Central memory CD8-positive, alpha-beta T cell (primary cell): ENCODE data around the gene NPIPA1.
"Not testable (repeated sequence)": the region's sequence is repeated elsewhere in the genome, so short reads cannot be mapped to it uniquely, and the experiment has no call there.

Source experiments
- ATAC-seq: fragments of 150-1000 bp; cut with Tn5 transposase; replicated peaks from 2 replicates; pipeline ENCODE4 v1.10.0; 2022; ENCODE audit warnings: mild to moderate bottlenecking, moderate FRiP score, moderate number of reproducible peaks; ENCODE audit not compliant: poor library complexity, severe bottlenecking; ENCODE audit errors: extremely low read depth
- DNase-seq, 2 donors: peaks; one replicate each; pipeline ENCODE4 v3.0.0; 2021; ENCODE audit warnings: low spot score in 2 of 2
- H3K27ac Mint-ChIP-seq: one replicate; pipeline ENCODE4 v1.8.0; 2022; ENCODE audit warnings: low read depth, mild to moderate bottlenecking, moderate library complexity, mixed read lengths
- H3K27me3 Mint-ChIP-seq: one replicate; pipeline ENCODE4 v1.8.0; 2022; ENCODE audit warnings: mixed read lengths
- H3K36me3 Mint-ChIP-seq: one replicate; pipeline ENCODE4 v1.8.0; 2022; ENCODE audit warnings: mild to moderate bottlenecking, moderate library complexity, mixed read lengths; ENCODE audit not compliant: insufficient read depth
- H3K4me1 Mint-ChIP-seq: one replicate; pipeline ENCODE4 v1.8.0; 2022; ENCODE audit warnings: mixed read lengths
- H3K4me3 Mint-ChIP-seq: one replicate; pipeline ENCODE4 v1.8.0; 2022; ENCODE audit warnings: mild to moderate bottlenecking, moderate library complexity, mixed read lengths
- H3K9me3 Mint-ChIP-seq: one replicate; pipeline ENCODE4 v1.8.0; 2022; ENCODE audit warnings: mixed read lengths

The NPIPA1 gene

GRCh38 chr16:14974656-14975417 is 37.6 kb downstream of the NPIPA1 start, which contains the start of gene PDXDC1:
Gene PDXDC1, plus strand, starts transcription at chr16:14975026. Its CDS starts 174 bp downstream, at chr16:14975200.
- DNase-seq: peak; percentile 99 to 100
- H3K27me3 Mint-ChIP-seq, H3K9me3 Mint-ChIP-seq: not testable (repeated sequence)
- ATAC-seq: peak; percentile 96
- H3K27ac Mint-ChIP-seq: peak within 1 kb of the TSS; percentile 88
- peaks cover 23% of the 10 kb centered on the region for H3K4me1 Mint-ChIP-seq
- peaks cover 12% of the 10 kb centered on the region for H3K36me3 Mint-ChIP-seq
- peak within 1 kb of the TSS; percentile 89 for H3K4me3 Mint-ChIP-seq

- Mint-ChIP-seq H3K27ac (peak overlapping the region; percentile 88), H3K4me1 (peaks cover 27% of the 10 kb centered on the region), H3K36me3 (peaks cover 12% of the 10 kb centered on the region), H3K4me3 (peak overlapping the region; percentile 89)
- DNase-seq: peak; percentile 56 to 59
- H3K9me3 Mint-ChIP-seq, H3K27me3 Mint-ChIP-seq: not testable (repeated sequence)
- ATAC-seq: peak; percentile 46
These were observed 38.4 kb downstream of the NPIPA1 start for GRCh38 chr16:14975418-14976194.

GRCh38 chr16:14976971-14977736 is 39.9 kb downstream of the NPIPA1 start:
- Mint-ChIP-seq H3K4me1 (peaks cover 43% of the 10 kb centered on the region), H3K4me3 (peak overlapping the region; percentile 89), H3K36me3 (peaks cover 14% of the 10 kb centered on the region)
- not testable (repeated sequence) for H3K9me3 Mint-ChIP-seq, DNase-seq, H3K27me3 Mint-ChIP-seq, H3K27ac Mint-ChIP-seq, ATAC-seq

GRCh38 chr16:14978281-14978680 is 41.0 kb downstream of the NPIPA1 start:
- DNase-seq, H3K9me3 Mint-ChIP-seq, ATAC-seq, H3K27me3 Mint-ChIP-seq, H3K27ac Mint-ChIP-seq, H3K4me3 Mint-ChIP-seq: not testable (repeated sequence)
- Mint-ChIP-seq H3K4me1 (peaks cover 45% of the 10 kb centered on the region), H3K36me3 (peaks cover 14% of the 10 kb centered on the region)

- peaks cover 14% of the 10 kb centered on the region for H3K36me3 Mint-ChIP-seq
- H3K27ac Mint-ChIP-seq, ATAC-seq, H3K4me3 Mint-ChIP-seq, DNase-seq, H3K27me3 Mint-ChIP-seq, H3K9me3 Mint-ChIP-seq: not testable (repeated sequence)
- H3K4me1 Mint-ChIP-seq: peaks cover 45% of the 10 kb centered on the region
These were observed 41.7 kb downstream of the NPIPA1 start for GRCh38 chr16:14978908-14979307.

- H3K27me3 Mint-ChIP-seq, H3K4me3 Mint-ChIP-seq, DNase-seq, ATAC-seq, H3K27ac Mint-ChIP-seq, H3K9me3 Mint-ChIP-seq: not testable (repeated sequence)
- Mint-ChIP-seq H3K36me3 (peaks cover 20% of the 10 kb centered on the region), H3K4me1 (peaks cover 49% of the 10 kb centered on the region)
These were observed 44.0 kb downstream of the NPIPA1 start for GRCh38 chr16:14981234-14981633.

GRCh38 chr16:14982521-14982920 is 45.3 kb downstream of the NPIPA1 start:
- H3K9me3 Mint-ChIP-seq, H3K27me3 Mint-ChIP-seq, DNase-seq, H3K4me3 Mint-ChIP-seq, ATAC-seq, H3K27ac Mint-ChIP-seq: not testable (repeated sequence)
- Mint-ChIP-seq H3K4me1 (peaks cover 39% of the 10 kb centered on the region), H3K36me3 (peaks cover 24% of the 10 kb centered on the region)

- H3K36me3 Mint-ChIP-seq: peaks cover 34% of the 10 kb centered on the region
- not testable (repeated sequence) for H3K27ac Mint-ChIP-seq, H3K9me3 Mint-ChIP-seq
These were observed 50.8 kb downstream of the NPIPA1 start for GRCh38 chr16:14988092-14988491.

GRCh38 chr16:14988661-14989191 is 51.5 kb downstream of the NPIPA1 start:
- not testable (repeated sequence) for H3K27ac Mint-ChIP-seq, H3K9me3 Mint-ChIP-seq, H3K27me3 Mint-ChIP-seq, DNase-seq, ATAC-seq
- H3K4me3 Mint-ChIP-seq: peak overlapping the region; percentile 36
- H3K4me1 Mint-ChIP-seq: peaks cover 42% of the 10 kb centered on the region
- peaks cover 34% of the 10 kb centered on the region for H3K36me3 Mint-ChIP-seq

More at GRCh38 chr16:14988092-14988491, 50.8 kb downstream of the NPIPA1 start:
- peaks cover 38% of the 10 kb centered on the region for H3K4me1 Mint-ChIP-seq
- not testable (repeated sequence) for H3K4me3 Mint-ChIP-seq, DNase-seq, ATAC-seq, H3K27me3 Mint-ChIP-seq

GRCh38 chr16:14989291-14990281 is 52.3 kb downstream of the NPIPA1 start:
- H3K4me3 Mint-ChIP-seq: peak overlapping the region; percentile 32
- ATAC-seq, H3K27ac Mint-ChIP-seq, H3K27me3 Mint-ChIP-seq, H3K9me3 Mint-ChIP-seq, DNase-seq: not testable (repeated sequence)
- peaks cover 31% of the 10 kb centered on the region for H3K36me3 Mint-ChIP-seq
- H3K4me1 Mint-ChIP-seq: peaks cover 45% of the 10 kb centered on the region
